Neural cell (in vitro differentiated cells): ENCODE data around the gene RNASE7. TPM values are rescaled to one million over a fixed set of nuclear protein-coding genes. Genes with fewer than 3 reads are reported as not detected.

Experiments
- H2AFZ ChIP-seq: fragments of 200-600, 300-800 bp; sonication (generic), shearing (Covaris generic); 2 replicates; pipeline ENCODE4 v1.6.0; 2014; ENCODE audit warnings: low read depth, mild to moderate bottlenecking, antibody characterized with exemption, low read length, moderate library complexity
- H3F3A ChIP-seq: fragments of 200-600 bp; shearing (Covaris generic); 2 replicates; pipeline ENCODE4 v1.6.1; 2016; ENCODE audit warnings: mild to moderate bottlenecking, moderate library complexity, mixed read lengths, antibody characterized with exemption, low read length; ENCODE audit not compliant: insufficient read depth, poor library complexity, severe bottlenecking
- H3K27ac ChIP-seq: fragments of 200-600, 300-800 bp; sonication (generic), shearing (Covaris generic); 2 replicates; pipeline ENCODE4 v1.5.1; 2014; ENCODE audit warnings: mild to moderate bottlenecking, low read length, moderate library complexity
- H3K27me3 ChIP-seq: fragments of 300-800, 200-600 bp; sonication (generic), shearing (Covaris generic); 2 replicates; pipeline ENCODE4 v1.6.0; 2014; ENCODE audit warnings: mild to moderate bottlenecking, low read depth, low read length, moderate library complexity; ENCODE audit not compliant: insufficient read depth
- H3K36me3 ChIP-seq: fragments of 300-800, 200-600 bp; sonication (generic), shearing (Covaris generic); 2 replicates; pipeline ENCODE4 v1.5.1; 2014; ENCODE audit warnings: mild to moderate bottlenecking, antibody characterized with exemption, low read length, moderate library complexity; ENCODE audit not compliant: insufficient read depth
- H3K4me2 ChIP-seq: fragments of 300-800, 200-600 bp; sonication (generic), shearing (Covaris generic); 2 replicates; pipeline ENCODE4 v1.6.0; 2014; ENCODE audit warnings: mild to moderate bottlenecking, low read length
- H3K4me3 ChIP-seq: fragments of 300-800, 200-600 bp; sonication (generic), shearing (Covaris generic); 2 replicates; pipeline ENCODE4 v1.5.1; 2014; ENCODE audit warnings: mild to moderate bottlenecking, low read length, moderate library complexity
- H3K79me2 ChIP-seq: fragments of 200-600 bp; shearing (Covaris generic); replicated peaks from 2 replicates; pipeline ENCODE4 v1.6.0; 2014; ENCODE audit warnings: mild to moderate bottlenecking, low read length, moderate library complexity; ENCODE audit not compliant: insufficient read depth
- H3K9ac ChIP-seq: fragments of 300-800, 200-600 bp; sonication (generic), shearing (Covaris generic); 2 replicates; pipeline ENCODE4 v1.6.1; 2016; ENCODE audit warnings: mild to moderate bottlenecking, low read length, mixed read lengths
- H3K9me2 ChIP-seq: fragments of 200-600 bp; shearing (Covaris generic); 2 replicates; pipeline ENCODE4 v1.6.1; 2016; ENCODE audit warnings: mild to moderate bottlenecking, low read length, mixed read lengths; ENCODE audit not compliant: insufficient read depth
- H3K9me3 ChIP-seq: fragments of 200-600, 300-800 bp; sonication (generic), shearing (Covaris generic); 2 replicates; pipeline ENCODE4 v1.6.1; 2016; ENCODE audit warnings: mild to moderate bottlenecking, mixed run types, low read length, moderate library complexity, mixed read lengths
- H4K20me1 ChIP-seq: fragments of 200-600 bp; shearing (Covaris generic); 2 replicates; pipeline ENCODE4 v1.6.1; 2016; ENCODE audit warnings: mild to moderate bottlenecking, mixed run types; ENCODE audit not compliant: insufficient read depth
- EP300 ChIP-seq: fragments of 450-650 bp; conservative IDR thresholded peaks from 2 replicates; pipeline ENCODE4 v1.6.1; 2014; ENCODE audit warnings: antibody characterized with exemption, mild to moderate bottlenecking, moderate library complexity; ENCODE audit not compliant: poor library complexity, severe bottlenecking
- EZH2 ChIP-seq: fragments of 200-600, 300-800 bp; shearing (Covaris generic), sonication (generic); IDR thresholded peaks from 2 replicates; pipeline ENCODE4 v1.6.1; 2014; ENCODE audit warnings: antibody characterized with exemption, low read length, borderline replicate concordance, mild to moderate bottlenecking; ENCODE audit not compliant: insufficient read depth, poor library complexity, severe bottlenecking
- MXI1 ChIP-seq: fragments of 450-650 bp; conservative IDR thresholded peaks from 2 replicates; pipeline ENCODE4 v1.6.1; 2014; ENCODE audit warnings: antibody characterized with exemption, mild to moderate bottlenecking; ENCODE audit not compliant: poor library complexity, severe bottlenecking
- POLR2AphosphoS5 ChIP-seq: IDR thresholded peaks from 2 replicates; pipeline ENCODE4 v1.6.1; 2012
- RAD21 ChIP-seq: fragments of 450-650 bp; conservative IDR thresholded peaks from 2 replicates; pipeline ENCODE4 v1.6.1; 2014; ENCODE audit warnings: antibody characterized with exemption, mild to moderate bottlenecking, moderate library complexity
- SMC3 ChIP-seq: fragments of 450-650 bp; conservative IDR thresholded peaks from 2 replicates; pipeline ENCODE4 v1.6.1; 2014; ENCODE audit warnings: antibody characterized with exemption, mild to moderate bottlenecking, moderate library complexity; ENCODE audit not compliant: poor library complexity
- TAF1 ChIP-seq: IDR thresholded peaks from 2 replicates; pipeline ENCODE4 v1.6.1; 2012; ENCODE audit warnings: low read depth
- polyA plus RNA-seq: library from polyadenylated mRNA; depleted of rRNA; stranded (reverse); fragments of >200 nt; gene quantifications from 2 replicates; pipeline ENCODE4 v1.2.3, GENCODE V29; 2014
- TF ChIP-seq, protein P1 (sequence below): fragments of 450-650 bp; IDR thresholded peaks from 2 replicates; pipeline ENCODE4 v1.5.1; 2014; ENCODE audit warnings: antibody characterized with exemption, mild to moderate bottlenecking, moderate library complexity; ENCODE audit not compliant: poor library complexity, severe bottlenecking
- TF ChIP-seq, protein P2 (sequence below): IDR thresholded peaks from 2 replicates; pipeline ENCODE4 v1.6.1; 2012; ENCODE audit warnings: borderline replicate concordance

Gene RNASE7
- polyA plus RNA-seq, 1 donor from 2014 or later = not detected

DNA sequence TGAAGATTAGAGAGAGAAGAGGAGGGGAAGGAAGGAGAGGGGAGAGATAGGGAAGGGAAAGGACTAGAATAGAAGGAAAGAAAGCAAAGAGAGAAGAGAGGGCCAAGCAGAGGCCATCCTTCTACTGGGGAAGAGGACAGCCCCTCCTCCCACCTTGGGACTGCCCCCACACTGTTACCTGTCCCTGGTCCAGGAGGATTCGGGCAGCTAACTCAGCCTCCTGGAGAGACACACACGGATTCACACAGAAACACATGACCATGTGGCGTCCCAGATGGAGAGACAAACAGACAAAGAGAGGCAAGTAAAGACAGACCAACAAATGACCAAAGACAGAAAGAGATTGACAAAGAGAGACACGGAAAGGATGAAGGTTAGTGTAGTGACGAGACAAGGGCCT, 19.5 kb upstream of the RNASE7 start:
- Histone ChIP-seq H3K9ac (no peak overlapping the region), H3K4me3 (no peak overlapping the region), H3K27ac (no peak overlapping the region), H3K27me3 (peaks cover 19% of the 10 kb centered on the region), H3K4me2 (no peak overlapping the region), H4K20me1 (no peaks in the 10 kb centered on the region), H3K36me3 (no peaks in the 10 kb centered on the region), H3K9me3 (no peaks in the 10 kb centered on the region), H2AFZ (no peak overlapping the region), H3F3A (no peaks in the 10 kb centered on the region), H3K9me2 (no peaks in the 10 kb centered on the region), H3K79me2 (no peaks in the 10 kb centered on the region)
- TF ChIP-seq MXI1 = no peak
- TF ChIP-seq, protein P1, sequence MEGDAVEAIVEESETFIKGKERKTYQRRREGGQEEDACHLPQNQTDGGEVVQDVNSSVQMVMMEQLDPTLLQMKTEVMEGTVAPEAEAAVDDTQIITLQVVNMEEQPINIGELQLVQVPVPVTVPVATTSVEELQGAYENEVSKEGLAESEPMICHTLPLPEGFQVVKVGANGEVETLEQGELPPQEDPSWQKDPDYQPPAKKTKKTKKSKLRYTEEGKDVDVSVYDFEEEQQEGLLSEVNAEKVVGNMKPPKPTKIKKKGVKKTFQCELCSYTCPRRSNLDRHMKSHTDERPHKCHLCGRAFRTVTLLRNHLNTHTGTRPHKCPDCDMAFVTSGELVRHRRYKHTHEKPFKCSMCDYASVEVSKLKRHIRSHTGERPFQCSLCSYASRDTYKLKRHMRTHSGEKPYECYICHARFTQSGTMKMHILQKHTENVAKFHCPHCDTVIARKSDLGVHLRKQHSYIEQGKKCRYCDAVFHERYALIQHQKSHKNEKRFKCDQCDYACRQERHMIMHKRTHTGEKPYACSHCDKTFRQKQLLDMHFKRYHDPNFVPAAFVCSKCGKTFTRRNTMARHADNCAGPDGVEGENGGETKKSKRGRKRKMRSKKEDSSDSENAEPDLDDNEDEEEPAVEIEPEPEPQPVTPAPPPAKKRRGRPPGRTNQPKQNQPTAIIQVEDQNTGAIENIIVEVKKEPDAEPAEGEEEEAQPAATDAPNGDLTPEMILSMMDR = no peak
- TF ChIP-seq, protein P2, sequence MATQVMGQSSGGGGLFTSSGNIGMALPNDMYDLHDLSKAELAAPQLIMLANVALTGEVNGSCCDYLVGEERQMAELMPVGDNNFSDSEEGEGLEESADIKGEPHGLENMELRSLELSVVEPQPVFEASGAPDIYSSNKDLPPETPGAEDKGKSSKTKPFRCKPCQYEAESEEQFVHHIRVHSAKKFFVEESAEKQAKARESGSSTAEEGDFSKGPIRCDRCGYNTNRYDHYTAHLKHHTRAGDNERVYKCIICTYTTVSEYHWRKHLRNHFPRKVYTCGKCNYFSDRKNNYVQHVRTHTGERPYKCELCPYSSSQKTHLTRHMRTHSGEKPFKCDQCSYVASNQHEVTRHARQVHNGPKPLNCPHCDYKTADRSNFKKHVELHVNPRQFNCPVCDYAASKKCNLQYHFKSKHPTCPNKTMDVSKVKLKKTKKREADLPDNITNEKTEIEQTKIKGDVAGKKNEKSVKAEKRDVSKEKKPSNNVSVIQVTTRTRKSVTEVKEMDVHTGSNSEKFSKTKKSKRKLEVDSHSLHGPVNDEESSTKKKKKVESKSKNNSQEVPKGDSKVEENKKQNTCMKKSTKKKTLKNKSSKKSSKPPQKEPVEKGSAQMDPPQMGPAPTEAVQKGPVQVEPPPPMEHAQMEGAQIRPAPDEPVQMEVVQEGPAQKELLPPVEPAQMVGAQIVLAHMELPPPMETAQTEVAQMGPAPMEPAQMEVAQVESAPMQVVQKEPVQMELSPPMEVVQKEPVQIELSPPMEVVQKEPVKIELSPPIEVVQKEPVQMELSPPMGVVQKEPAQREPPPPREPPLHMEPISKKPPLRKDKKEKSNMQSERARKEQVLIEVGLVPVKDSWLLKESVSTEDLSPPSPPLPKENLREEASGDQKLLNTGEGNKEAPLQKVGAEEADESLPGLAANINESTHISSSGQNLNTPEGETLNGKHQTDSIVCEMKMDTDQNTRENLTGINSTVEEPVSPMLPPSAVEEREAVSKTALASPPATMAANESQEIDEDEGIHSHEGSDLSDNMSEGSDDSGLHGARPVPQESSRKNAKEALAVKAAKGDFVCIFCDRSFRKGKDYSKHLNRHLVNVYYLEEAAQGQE = no peak
- TF ChIP-seq RAD21 = no peak
- TF ChIP-seq SMC3 = no peak
- no peak for TF ChIP-seq TAF1
- TF ChIP-seq EZH2 = no peak
- no peak for TF ChIP-seq POLR2AphosphoS5
- TF ChIP-seq EP300 = no peak

DNA sequence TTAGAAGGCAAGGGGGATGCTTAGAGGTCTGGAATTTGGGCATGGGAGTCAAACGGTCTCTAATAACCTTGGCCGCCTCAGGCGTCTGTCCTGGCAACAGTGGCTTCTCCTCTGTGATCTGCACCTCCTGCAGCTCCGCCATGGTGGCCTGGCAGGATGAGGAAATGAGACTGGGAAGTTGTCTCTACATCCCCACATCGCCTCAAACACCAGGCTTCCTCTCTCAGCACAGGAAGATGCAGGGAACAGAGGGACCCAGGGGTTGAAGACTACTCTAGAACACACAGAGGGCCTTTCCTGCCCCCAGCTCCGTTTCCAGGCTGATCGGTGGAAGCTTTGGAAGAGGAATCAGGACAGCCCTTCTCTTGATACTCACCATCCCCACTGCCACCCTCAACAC, 19.0 kb upstream of the RNASE7 start:
- H3K4me2 ChIP-seq = no peak overlapping the region
- no peak overlapping the region for H3K4me3 ChIP-seq
- no peak overlapping the region for H3K9ac ChIP-seq

More for the DNA sequence above, 19.0 kb upstream of the RNASE7 start:
- H3K27ac ChIP-seq = no peak overlapping the region
- TF ChIP-seq EP300 (no peak), POLR2AphosphoS5 (no peak), TAF1 (no peak), RAD21 (no peak), MXI1 (no peak), EZH2 (no peak)
- TF ChIP-seq, protein P1 = no peak
- TF ChIP-seq, protein P2 = no peak
- no peak overlapping the region for H2AFZ ChIP-seq
- H3K79me2 ChIP-seq = no peaks in the 10 kb centered on the region
- no peaks in the 10 kb centered on the region for H3K9me3 ChIP-seq
- peaks cover 19% of the 10 kb centered on the region for H3K27me3 ChIP-seq
- H3K36me3 ChIP-seq = no peaks in the 10 kb centered on the region
- no peaks in the 10 kb centered on the region for H3F3A ChIP-seq
- no peaks in the 10 kb centered on the region for H4K20me1 ChIP-seq
- no peaks in the 10 kb centered on the region for H3K9me2 ChIP-seq
